T-cell (primary cell): Measurements from ENCODE around the gene S100A8. TPM values are rescaled to one million over a fixed set of nuclear protein-coding genes. Genes with fewer than 3 reads are reported as not detected.
A peak's percentile ranks its signal among the peaks of the same experiment; 100 is the strongest.
"Not testable (repeated sequence)": the region's sequence is repeated elsewhere in the genome, so short reads cannot be mapped to it uniquely, and the experiment has no call there.

Experiments used
- ATAC-seq, 4 experiments: fragments of 200-7000 bp in 3 of 4; fragments of 150-1000 bp in 1 of 4; cut with Tn5 transposase; replicated peaks in 1 of 4; 1 replicate in 3 of 4; 2 replicates in 1 of 4; pipeline ENCODE4 v1.10.0; 2021; ENCODE audit warnings: moderate library complexity in 3 of 4, mild to moderate bottlenecking in 2 of 4, moderate number of reproducible peaks in 1 of 4
- CTCF ChIA-PET, 2 donors: fragments of 300-600 bp; sonication (Branson Sonifier 250); formaldehyde crosslinking; loops; one replicate each; lab custom pipeline; 2022; ENCODE audit warnings: antibody characterized with exemption in 2 of 2; lab: Charles Lee
- POLR2A ChIA-PET, 2 donors: fragments of 300-600 bp; sonication (Branson Sonifier 250); formaldehyde crosslinking; loops; one replicate each; lab custom pipeline; 2022; ENCODE audit warnings: antibody characterized with exemption in 2 of 2; lab: Charles Lee
- DNase-seq, 35 experiments: peaks; one replicate each; pipeline versions ENCODE4 v3.0.0 to v3.0.0-alpha.2; 2013 to 2023
- H3K27ac ChIP-seq: one replicate; pipeline ENCODE4 v1.5.1; 2013; ENCODE audit warnings: low read length
- H3K27me3 ChIP-seq, 2 experiments: replicated peaks in 1 of 2; 1 replicate in 1 of 2; 2 replicates in 1 of 2; pipeline versions ENCODE4 v1.6.1 to v1.7.0; 2013; ENCODE audit warnings: low read length in 1 of 2, mixed read lengths in 1 of 2; ENCODE audit not compliant: control insufficient read depth in 2 of 2, insufficient read depth in 2 of 2; ENCODE audit errors: extremely low read depth in 1 of 2
- H3K36me3 ChIP-seq, 2 donors: 1 replicate in 1 of 2; 2 replicates in 1 of 2; pipeline versions ENCODE4 v1.6.1 to v1.7.0; 2013; ENCODE audit warnings: low read length in 1 of 2; ENCODE audit not compliant: control insufficient read depth in 2 of 2, insufficient read depth in 1 of 2; ENCODE audit errors: extremely low read depth in 1 of 2
- H3K4me1 ChIP-seq, 2 experiments: 1 replicate in 1 of 2; 2 replicates in 1 of 2; pipeline versions ENCODE4 v1.6.1 to v1.7.0; 2013; ENCODE audit warnings: low read length in 2 of 2, mixed read lengths in 1 of 2; ENCODE audit not compliant: insufficient read depth in 2 of 2, control insufficient read depth in 1 of 2; ENCODE audit errors: extremely low read depth in 1 of 2
- H3K4me3 ChIP-seq, 2 donors: 1 replicate in 1 of 2; 2 replicates in 1 of 2; pipeline versions ENCODE4 v1.5.1 to v1.7.0; 2013; ENCODE audit warnings: mild to moderate bottlenecking in 2 of 2, low read length in 1 of 2, moderate library complexity in 1 of 2; ENCODE audit not compliant: control insufficient read depth in 1 of 2; ENCODE audit errors: extremely low read depth in 1 of 2
- H3K9me3 ChIP-seq: 2 replicates; pipeline ENCODE4 v1.7.0; 2013
- H3K27ac Mint-ChIP-seq, 2 donors: one replicate each; pipeline ENCODE4 v1.8.0; 2020 to 2021; ENCODE audit warnings: mild to moderate bottlenecking in 2 of 2, mixed read lengths in 2 of 2
- H3K27me3 Mint-ChIP-seq, 2 donors: one replicate each; pipeline ENCODE4 v1.8.0; 2021 to 2022; ENCODE audit warnings: mixed read lengths in 2 of 2
- H3K36me3 Mint-ChIP-seq: one replicate; pipeline ENCODE4 v1.8.0; 2021; ENCODE audit warnings: mixed read lengths
- H3K4me1 Mint-ChIP-seq, 3 donors: one replicate each; pipeline ENCODE4 v1.8.0; 2020 to 2022; ENCODE audit warnings: mixed read lengths in 3 of 3, mild to moderate bottlenecking in 1 of 3
- H3K4me3 Mint-ChIP-seq, 3 donors: one replicate each; pipeline ENCODE4 v1.8.0; 2020 to 2022; ENCODE audit warnings: mild to moderate bottlenecking in 3 of 3, mixed read lengths in 3 of 3, moderate library complexity in 3 of 3
- H3K9me3 Mint-ChIP-seq, 3 donors: one replicate each; pipeline ENCODE4 v1.8.0; 2020 to 2022; ENCODE audit warnings: mixed read lengths in 3 of 3
- WGBS: methylation state at CpG from one replicate; pipeline ENCODE4 v1.1.5; 2013; ENCODE audit warnings: missing lambda C conversion rate; ENCODE audit not compliant: insufficient coverage; 5-methylcytosine and 5-hydroxymethylcytosine counted together
- total RNA-seq, 35 experiments: library from RNA in 6 of 35; stranded (reverse) in 6 of 35; fragments of 120-200 nt in 1 of 35; gene quantifications; one replicate each; pipeline versions ENCODE4 v1.2.1 to v1.2.4 and lab custom pipeline; 2013 to 2026

The S100A8 gene
- total RNA-seq, 5 donors from 2014 or later (not counting 1 experiment from before 2014, with no cell fraction given) = 1.1 to 3.8 TPM; not detected in 3

GRCh38 chr1:153405825-153406599 is 15.1 kb upstream of the S100A8 start:
- DNase-seq, H3K36me3 Mint-ChIP-seq, POLR2A ChIA-PET, H3K9me3 Mint-ChIP-seq, H3K4me3 ChIP-seq, H3K27ac ChIP-seq, ATAC-seq, H3K9me3 ChIP-seq, H3K36me3 ChIP-seq, H3K4me1 ChIP-seq, CTCF ChIA-PET: not testable (repeated sequence)
- peaks cover 0 to 21% of the 10 kb centered on the region in 2 experiments for H3K27me3 ChIP-seq
- peak overlapping the region in 1 of 2 donors; percentile 48 for H3K27ac Mint-ChIP-seq
- H3K4me1 Mint-ChIP-seq = peaks cover 26 to 29% (median 27%) of the 10 kb centered on the region in 3 donors
- 42% methylated on average over 3 of the region's 6 CpGs for WGBS
- H3K27me3 Mint-ChIP-seq = peaks cover 16 to 37% of the 10 kb centered on the region in 2 donors
- H3K4me3 Mint-ChIP-seq = peak overlapping the region in 1 of 3 donors; percentile 51

GRCh38 chr1:153404768-153405167 is 13.9 kb upstream of the S100A8 start:
- peak; percentile 46 to 61 (median 59) for ATAC-seq
- peak in 32 of 35 experiments; percentile 14 to 60 (median 41) for DNase-seq
- Histone ChIP-seq H3K9me3 (no peaks in the 10 kb centered on the region), H3K36me3 (no peaks in the 10 kb centered on the region), H3K27me3 (peaks cover 0 to 21% of the 10 kb centered on the region in 2 experiments), H3K27ac (no peak overlapping the region), H3K4me1 (peaks cover 0 to 8% of the 10 kb centered on the region in 2 experiments), H3K4me3 (no peak overlapping the region)
- Mint-ChIP-seq H3K4me1 (peaks cover 26 to 29% (median 27%) of the 10 kb centered on the region in 3 donors), H3K27ac (no peak overlapping the region), H3K27me3 (peaks cover 10 to 33% of the 10 kb centered on the region in 2 donors), H3K4me3 (no peak overlapping the region), H3K36me3 (no peaks in the 10 kb centered on the region), H3K9me3 (peaks cover 0 to 5% (median 4%) of the 10 kb centered on the region in 3 donors)
- POLR2A ChIA-PET = no interaction called here
- CTCF ChIA-PET = no interaction called here
- WGBS = 27% methylated on average over 14 of the region's 15 CpGs

GRCh38 chr1:153404086-153404635 is 13.3 kb upstream of the S100A8 start:
- H3K27ac Mint-ChIP-seq = no peak overlapping the region
- CTCF ChIA-PET = no interaction called here
- H3K4me3 Mint-ChIP-seq = no peak overlapping the region
- H3K27me3 ChIP-seq = peaks cover 0 to 21% of the 10 kb centered on the region in 2 experiments
- H3K9me3 Mint-ChIP-seq = peaks cover 0 to 5% (median 0%) of the 10 kb centered on the region in 3 donors
- H3K4me3 ChIP-seq = no peak overlapping the region
- H3K36me3 ChIP-seq = no peaks in the 10 kb centered on the region
- peaks cover 0 to 8% of the 10 kb centered on the region in 2 experiments for H3K4me1 ChIP-seq
- H3K27me3 Mint-ChIP-seq = peaks cover 6 to 29% of the 10 kb centered on the region in 2 donors
- no peaks in the 10 kb centered on the region for H3K9me3 ChIP-seq
- no peak overlapping the region for H3K27ac ChIP-seq
- 33% methylated on average over 1 of the region's 7 CpGs for WGBS
- peaks cover 26 to 29% (median 27%) of the 10 kb centered on the region in 3 donors for H3K4me1 Mint-ChIP-seq
- H3K36me3 Mint-ChIP-seq = no peaks in the 10 kb centered on the region
- DNase-seq (no peak), ATAC-seq (no peak)
- POLR2A ChIA-PET = no interaction called here

- 88% methylated on average over 5 of the region's 11 CpGs for WGBS
- H3K27me3 Mint-ChIP-seq = peaks cover 9 to 32% of the 10 kb centered on the region in 2 donors
- H3K4me3 Mint-ChIP-seq = no peak overlapping the region
- Histone ChIP-seq H3K9me3 (no peaks in the 10 kb centered on the region), H3K4me3 (no peak overlapping the region), H3K36me3 (no peaks in the 10 kb centered on the region), H3K27ac (no peak overlapping the region), H3K27me3 (peaks cover 0 to 21% of the 10 kb centered on the region in 2 experiments), H3K4me1 (peaks cover 0 to 8% of the 10 kb centered on the region in 2 experiments)
- no peak overlapping the region for H3K27ac Mint-ChIP-seq
- H3K4me1 Mint-ChIP-seq = peaks cover 26 to 29% (median 27%) of the 10 kb centered on the region in 3 donors
- peaks cover 0 to 5% (median 0%) of the 10 kb centered on the region in 3 donors for H3K9me3 Mint-ChIP-seq
- POLR2A ChIA-PET = no interaction called here
- CTCF ChIA-PET = no interaction called here
- H3K36me3 Mint-ChIP-seq = no peaks in the 10 kb centered on the region
- no peak for DNase-seq
- no peak for ATAC-seq
These were observed 12.7 kb upstream of the S100A8 start for GRCh38 chr1:153403421-153404085.

GRCh38 chr1:153402226-153402625 is 11.4 kb upstream of the S100A8 start:
- Histone ChIP-seq H3K9me3 (no peaks in the 10 kb centered on the region), H3K4me1 (peaks cover 0 to 3% of the 10 kb centered on the region in 2 experiments), H3K27me3 (peaks cover 0 to 30% of the 10 kb centered on the region in 2 experiments), H3K27ac (no peak overlapping the region), H3K36me3 (no peaks in the 10 kb centered on the region), H3K4me3 (no peak overlapping the region)
- no peak overlapping the region for H3K27ac Mint-ChIP-seq
- no peaks in the 10 kb centered on the region for H3K36me3 Mint-ChIP-seq
- no peaks in the 10 kb centered on the region for H3K9me3 Mint-ChIP-seq
- no CpG with 5 or more reads among the region's 2 CpGs for WGBS
- DNase-seq (no peak), ATAC-seq (no peak)
- H3K4me3 Mint-ChIP-seq = no peak overlapping the region
- POLR2A ChIA-PET = no interaction called here
- peaks cover 7 to 23% of the 10 kb centered on the region in 2 donors for H3K27me3 Mint-ChIP-seq
- CTCF ChIA-PET = no interaction called here
- H3K4me1 Mint-ChIP-seq = peaks cover 13 to 16% (median 16%) of the 10 kb centered on the region in 3 donors

- Mint-ChIP-seq H3K36me3 (no peaks in the 10 kb centered on the region), H3K4me1 (peaks cover 5 to 10% (median 8%) of the 10 kb centered on the region in 3 donors), H3K27ac (no peak overlapping the region), H3K9me3 (no peaks in the 10 kb centered on the region), H3K4me3 (no peak overlapping the region), H3K27me3 (peaks cover 14 to 21% of the 10 kb centered on the region in 2 donors)
- Histone ChIP-seq H3K36me3 (no peaks in the 10 kb centered on the region), H3K4me1 (no peaks in the 10 kb centered on the region), H3K27ac (no peak overlapping the region), H3K4me3 (no peak overlapping the region), H3K9me3 (no peaks in the 10 kb centered on the region), H3K27me3 (peaks cover 0 to 34% of the 10 kb centered on the region in 2 experiments)
- no peak for DNase-seq
- ChIA-PET CTCF (no interaction called here), POLR2A (no interaction called here)
- WGBS = 88% methylated on average over 5 of the region's 9 CpGs
- no peak for ATAC-seq
These were observed 10.6 kb upstream of the S100A8 start for GRCh38 chr1:153401461-153401860.
